ENCODE measurements around the gene PEAK1. TPM values are rescaled to one million over a fixed set of nuclear protein-coding genes. Genes with fewer than 3 reads are reported as not detected.
A peak's percentile ranks its signal among the peaks of the same experiment; 100 is the strongest.

PEAK1 gene
- total RNA-seq, 1 donor from 2014 or later: 60.0 TPM

GRCh38 chr15:77456746-77457145, 36.8 kb upstream of the PEAK1 start:
- Histone ChIP-seq H3K36me3 (ENCODE audit: control insufficient read depth in 3 of 3, insufficient read depth in 3 of 3, low read length in 3 of 3) (peaks cover 0 to 6% (median 5%) of the 10 kb centered on the region in 3 donors), H3K4me3 (ENCODE audit: low read length in 3 of 3) (no peak overlapping the region), H3K27me3 (ENCODE audit: control insufficient read depth in 3 of 3, insufficient read depth in 3 of 3, low read length in 3 of 3) (no peaks in the 10 kb centered on the region), H3K4me1 (ENCODE audit: control insufficient read depth in 3 of 3, insufficient read depth in 3 of 3, low read length in 3 of 3) (peaks cover 9 to 18% (median 16%) of the 10 kb centered on the region in 3 donors), H3K9ac (ENCODE audit: low read depth in 1 of 3, low read length in 3 of 3) (no peak overlapping the region), H3K27ac (ENCODE audit: low read depth, low read length) (no peak overlapping the region), H3K9me3 (ENCODE audit: control insufficient read depth in 3 of 3, low read length in 3 of 3) (no peaks in the 10 kb centered on the region)

- H3K27ac ChIP-seq (ENCODE audit: low read depth, low read length): peak overlapping the region; percentile 61
- H3K36me3 ChIP-seq (ENCODE audit: control insufficient read depth in 3 of 3, insufficient read depth in 3 of 3, low read length in 3 of 3): peaks cover 0 to 6% (median 5%) of the 10 kb centered on the region in 3 donors
- no peaks in the 10 kb centered on the region for H3K9me3 ChIP-seq (ENCODE audit: control insufficient read depth in 3 of 3, low read length in 3 of 3)
- H3K4me1 ChIP-seq (ENCODE audit: control insufficient read depth in 3 of 3, insufficient read depth in 3 of 3, low read length in 3 of 3): peaks cover 9 to 18% (median 16%) of the 10 kb centered on the region in 3 donors
- H3K27me3 ChIP-seq (ENCODE audit: control insufficient read depth in 3 of 3, insufficient read depth in 3 of 3, low read length in 3 of 3): no peaks in the 10 kb centered on the region
- H3K9ac ChIP-seq (ENCODE audit: low read depth in 1 of 3, low read length in 3 of 3): no peak overlapping the region
- no peak overlapping the region for H3K4me3 ChIP-seq (ENCODE audit: low read length in 3 of 3)
These were observed 35.9 kb upstream of the PEAK1 start for GRCh38 chr15:77455696-77456321.

- Histone ChIP-seq H3K36me3 (ENCODE audit: control insufficient read depth in 3 of 3, insufficient read depth in 3 of 3, low read length in 3 of 3) (peaks cover 0 to 6% (median 5%) of the 10 kb centered on the region in 3 donors), H3K27me3 (ENCODE audit: control insufficient read depth in 3 of 3, insufficient read depth in 3 of 3, low read length in 3 of 3) (no peaks in the 10 kb centered on the region), H3K9me3 (ENCODE audit: control insufficient read depth in 3 of 3, low read length in 3 of 3) (no peaks in the 10 kb centered on the region), H3K27ac (ENCODE audit: low read depth, low read length) (no peak overlapping the region), H3K9ac (ENCODE audit: low read depth in 1 of 3, low read length in 3 of 3) (no peak overlapping the region), H3K4me1 (ENCODE audit: control insufficient read depth in 3 of 3, insufficient read depth in 3 of 3, low read length in 3 of 3) (peaks cover 9 to 18% (median 16%) of the 10 kb centered on the region in 3 donors), H3K4me3 (ENCODE audit: low read length in 3 of 3) (no peak overlapping the region)
These were observed 35.0 kb upstream of the PEAK1 start for GRCh38 chr15:77454951-77455350.

- H3K27ac ChIP-seq (ENCODE audit: low read depth, low read length): no peak overlapping the region
- H3K9me3 ChIP-seq (ENCODE audit: control insufficient read depth in 3 of 3, low read length in 3 of 3): no peaks in the 10 kb centered on the region
- peaks cover 9 to 18% (median 16%) of the 10 kb centered on the region in 3 donors for H3K4me1 ChIP-seq (ENCODE audit: control insufficient read depth in 3 of 3, insufficient read depth in 3 of 3, low read length in 3 of 3)
- H3K4me3 ChIP-seq (ENCODE audit: low read length in 3 of 3): no peak overlapping the region
- H3K9ac ChIP-seq (ENCODE audit: low read depth in 1 of 3, low read length in 3 of 3): no peak overlapping the region
- H3K36me3 ChIP-seq (ENCODE audit: control insufficient read depth in 3 of 3, insufficient read depth in 3 of 3, low read length in 3 of 3): peaks cover 0 to 6% (median 2%) of the 10 kb centered on the region in 3 donors
- no peaks in the 10 kb centered on the region for H3K27me3 ChIP-seq (ENCODE audit: control insufficient read depth in 3 of 3, insufficient read depth in 3 of 3, low read length in 3 of 3)
These were observed 34.4 kb upstream of the PEAK1 start for GRCh38 chr15:77454265-77454664.

GRCh38 chr15:77446840-77447390, 27.0 kb upstream of the PEAK1 start:
- no peak overlapping the region for H3K4me3 ChIP-seq (ENCODE audit: low read length in 3 of 3)
- no peaks in the 10 kb centered on the region for H3K36me3 ChIP-seq (ENCODE audit: control insufficient read depth in 3 of 3, insufficient read depth in 3 of 3, low read length in 3 of 3)
- peaks cover 0 to 9% (median 7%) of the 10 kb centered on the region in 3 donors for H3K4me1 ChIP-seq (ENCODE audit: control insufficient read depth in 3 of 3, insufficient read depth in 3 of 3, low read length in 3 of 3)
- no peak overlapping the region for H3K27ac ChIP-seq (ENCODE audit: low read depth, low read length)
- no peaks in the 10 kb centered on the region for H3K9me3 ChIP-seq (ENCODE audit: control insufficient read depth in 3 of 3, low read length in 3 of 3)
- no peak overlapping the region for H3K9ac ChIP-seq (ENCODE audit: low read depth in 1 of 3, low read length in 3 of 3)
- H3K27me3 ChIP-seq (ENCODE audit: control insufficient read depth in 3 of 3, insufficient read depth in 3 of 3, low read length in 3 of 3): no peaks in the 10 kb centered on the region

- no peak overlapping the region for H3K27ac ChIP-seq (ENCODE audit: low read depth, low read length)
- no peaks in the 10 kb centered on the region for H3K9me3 ChIP-seq (ENCODE audit: control insufficient read depth in 3 of 3, low read length in 3 of 3)
- H3K4me3 ChIP-seq (ENCODE audit: low read length in 3 of 3): no peak overlapping the region
- no peaks in the 10 kb centered on the region for H3K27me3 ChIP-seq (ENCODE audit: control insufficient read depth in 3 of 3, insufficient read depth in 3 of 3, low read length in 3 of 3)
- H3K4me1 ChIP-seq (ENCODE audit: control insufficient read depth in 3 of 3, insufficient read depth in 3 of 3, low read length in 3 of 3): peaks cover 7 to 20% (median 13%) of the 10 kb centered on the region in 3 donors
- no peaks in the 10 kb centered on the region for H3K36me3 ChIP-seq (ENCODE audit: control insufficient read depth in 3 of 3, insufficient read depth in 3 of 3, low read length in 3 of 3)
- no peak overlapping the region for H3K9ac ChIP-seq (ENCODE audit: low read depth in 1 of 3, low read length in 3 of 3)
These were observed 20.6 kb upstream of the PEAK1 start for GRCh38 chr15:77440378-77440999.

GRCh38 chr15:77437264-77437663, 17.4 kb upstream of the PEAK1 start:
- Histone ChIP-seq H3K4me3 (ENCODE audit: low read length in 3 of 3) (no peak overlapping the region), H3K9me3 (ENCODE audit: control insufficient read depth in 3 of 3, low read length in 3 of 3) (no peaks in the 10 kb centered on the region), H3K4me1 (ENCODE audit: control insufficient read depth in 3 of 3, insufficient read depth in 3 of 3, low read length in 3 of 3) (peaks cover 7 to 17% (median 13%) of the 10 kb centered on the region in 3 donors), H3K27ac (ENCODE audit: low read depth, low read length) (no peak overlapping the region), H3K9ac (ENCODE audit: low read depth in 1 of 3, low read length in 3 of 3) (no peak overlapping the region), H3K27me3 (ENCODE audit: control insufficient read depth in 3 of 3, insufficient read depth in 3 of 3, low read length in 3 of 3) (no peaks in the 10 kb centered on the region), H3K36me3 (ENCODE audit: control insufficient read depth in 3 of 3, insufficient read depth in 3 of 3, low read length in 3 of 3) (no peaks in the 10 kb centered on the region)

DNA sequence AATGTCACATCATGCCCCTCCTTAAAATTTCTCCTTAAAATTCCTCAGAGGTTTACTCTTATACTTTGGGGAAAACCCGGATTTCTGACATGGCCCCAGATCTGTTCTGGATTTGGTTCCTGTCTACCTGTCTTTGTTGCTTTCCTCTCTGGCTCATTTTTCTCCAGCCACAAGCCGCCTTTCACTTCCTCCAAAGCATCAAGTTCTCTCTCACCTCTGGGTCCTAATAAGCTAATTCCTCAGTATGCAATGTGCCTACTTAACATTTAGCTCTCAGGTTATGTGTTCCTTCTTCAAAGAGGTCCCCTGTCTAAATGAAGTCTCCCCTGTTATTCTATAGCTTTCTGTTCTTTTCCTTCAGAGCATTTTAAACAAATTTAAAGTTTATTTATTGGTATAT, 16.9 kb upstream of the PEAK1 start:
- H3K4me3 ChIP-seq (ENCODE audit: low read length in 3 of 3): no peak overlapping the region
- H3K27me3 ChIP-seq (ENCODE audit: control insufficient read depth in 3 of 3, insufficient read depth in 3 of 3, low read length in 3 of 3): no peaks in the 10 kb centered on the region
- H3K4me1 ChIP-seq (ENCODE audit: control insufficient read depth in 3 of 3, insufficient read depth in 3 of 3, low read length in 3 of 3): peaks cover 7 to 12% (median 10%) of the 10 kb centered on the region in 3 donors
- no peak overlapping the region for H3K9ac ChIP-seq (ENCODE audit: low read depth in 1 of 3, low read length in 3 of 3)
- no peak overlapping the region for H3K27ac ChIP-seq (ENCODE audit: low read depth, low read length)
- H3K9me3 ChIP-seq (ENCODE audit: control insufficient read depth in 3 of 3, low read length in 3 of 3): no peaks in the 10 kb centered on the region
- no peaks in the 10 kb centered on the region for H3K36me3 ChIP-seq (ENCODE audit: control insufficient read depth in 3 of 3, insufficient read depth in 3 of 3, low read length in 3 of 3)

GRCh38 chr15:77430652-77431051, 10.7 kb upstream of the PEAK1 start:
- Histone ChIP-seq H3K9ac (ENCODE audit: low read depth in 1 of 3, low read length in 3 of 3) (no peak overlapping the region), H3K4me3 (ENCODE audit: low read length in 3 of 3) (no peak overlapping the region), H3K4me1 (ENCODE audit: control insufficient read depth in 3 of 3, insufficient read depth in 3 of 3, low read length in 3 of 3) (peaks cover 0 to 7% (median 2%) of the 10 kb centered on the region in 3 donors), H3K9me3 (ENCODE audit: control insufficient read depth in 3 of 3, low read length in 3 of 3) (no peaks in the 10 kb centered on the region), H3K36me3 (ENCODE audit: control insufficient read depth in 3 of 3, insufficient read depth in 3 of 3, low read length in 3 of 3) (no peaks in the 10 kb centered on the region), H3K27me3 (ENCODE audit: control insufficient read depth in 3 of 3, insufficient read depth in 3 of 3, low read length in 3 of 3) (no peaks in the 10 kb centered on the region), H3K27ac (ENCODE audit: low read depth, low read length) (no peak overlapping the region)

DNA sequence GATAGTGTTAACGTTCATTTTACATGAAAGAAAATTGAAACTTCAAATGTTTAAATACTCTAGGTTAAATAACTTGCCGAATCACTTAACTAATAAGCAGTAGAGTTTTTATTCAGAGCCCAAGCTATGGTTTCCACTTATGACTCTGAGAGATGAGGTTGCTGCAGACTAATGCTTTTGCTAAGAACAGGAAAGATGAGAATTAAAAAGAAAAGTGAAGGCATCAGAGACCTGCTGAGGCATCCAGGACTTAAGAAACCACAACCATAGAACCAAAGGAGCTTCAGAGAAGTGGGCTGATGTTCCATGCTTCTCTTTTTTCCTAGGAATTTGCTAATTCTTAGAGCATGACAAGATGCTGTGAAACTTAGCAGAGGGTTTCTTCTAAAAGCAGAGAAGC, 10.3 kb upstream of the PEAK1 start:
- Histone ChIP-seq H3K27ac (ENCODE audit: low read depth, low read length) (no peak overlapping the region), H3K9me3 (ENCODE audit: control insufficient read depth in 3 of 3, low read length in 3 of 3) (no peaks in the 10 kb centered on the region), H3K9ac (ENCODE audit: low read depth in 1 of 3, low read length in 3 of 3) (no peak overlapping the region), H3K4me3 (ENCODE audit: low read length in 3 of 3) (no peak overlapping the region), H3K4me1 (ENCODE audit: control insufficient read depth in 3 of 3, insufficient read depth in 3 of 3, low read length in 3 of 3) (peaks cover 0 to 8% (median 2%) of the 10 kb centered on the region in 3 donors), H3K36me3 (ENCODE audit: control insufficient read depth in 3 of 3, insufficient read depth in 3 of 3, low read length in 3 of 3) (no peaks in the 10 kb centered on the region), H3K27me3 (ENCODE audit: control insufficient read depth in 3 of 3, insufficient read depth in 3 of 3, low read length in 3 of 3) (no peaks in the 10 kb centered on the region)

All from skeletal muscle tissue (tissue), 4 donors.